ENCODE measurements around the gene HES4. TPM values are rescaled to one million over a fixed set of nuclear protein-coding genes. Genes with fewer than 3 reads are reported as not detected.
A peak's percentile ranks its signal among the peaks of the same experiment; 100 is the strongest.
"Not testable (repeated sequence)": the region's sequence is repeated elsewhere in the genome, so short reads cannot be mapped to it uniquely, and the experiment has no call there.

HES4 gene
- polyA plus RNA-seq, 5 donors: 4.9 to 17.7 (median 5.7) TPM

DNA sequence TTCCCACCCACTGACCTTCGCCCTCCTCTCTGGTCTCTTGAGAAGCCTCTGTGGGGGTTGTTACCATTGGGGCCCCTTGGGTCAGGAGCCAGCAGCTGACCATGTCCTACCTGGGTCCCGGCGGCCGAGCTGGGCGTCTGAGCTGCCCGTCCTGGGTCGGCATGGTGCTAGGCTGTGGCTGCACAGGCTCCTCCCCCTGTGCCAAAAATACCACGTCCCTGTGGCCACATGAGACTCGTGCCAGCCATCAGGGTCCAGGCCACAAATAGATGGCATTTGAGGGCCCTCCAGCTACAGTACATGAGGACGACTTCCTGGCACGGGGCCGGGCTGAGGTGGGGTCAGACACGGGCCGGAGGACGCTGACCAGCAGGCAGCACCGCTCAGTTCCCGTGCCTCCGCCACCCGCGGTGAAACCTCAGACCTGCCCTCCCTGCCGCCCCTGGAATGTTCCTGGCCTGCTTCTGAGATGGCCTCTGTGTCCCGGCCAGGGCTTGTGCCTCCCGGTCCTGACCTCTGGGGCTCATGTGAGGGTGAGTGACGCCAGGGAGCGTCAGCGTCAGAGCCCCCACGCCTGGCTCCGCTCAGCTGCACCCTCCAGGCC is 17.8 kb downstream of the HES4 start, which contains the start of gene PERM1:
Gene PERM1 (minus strand): TSS at position 139 of the 604 bp plus-strand sequence. CDS start 1,064 bp downstream, outside the sequence.
- no peak for DNase-seq

DNA sequence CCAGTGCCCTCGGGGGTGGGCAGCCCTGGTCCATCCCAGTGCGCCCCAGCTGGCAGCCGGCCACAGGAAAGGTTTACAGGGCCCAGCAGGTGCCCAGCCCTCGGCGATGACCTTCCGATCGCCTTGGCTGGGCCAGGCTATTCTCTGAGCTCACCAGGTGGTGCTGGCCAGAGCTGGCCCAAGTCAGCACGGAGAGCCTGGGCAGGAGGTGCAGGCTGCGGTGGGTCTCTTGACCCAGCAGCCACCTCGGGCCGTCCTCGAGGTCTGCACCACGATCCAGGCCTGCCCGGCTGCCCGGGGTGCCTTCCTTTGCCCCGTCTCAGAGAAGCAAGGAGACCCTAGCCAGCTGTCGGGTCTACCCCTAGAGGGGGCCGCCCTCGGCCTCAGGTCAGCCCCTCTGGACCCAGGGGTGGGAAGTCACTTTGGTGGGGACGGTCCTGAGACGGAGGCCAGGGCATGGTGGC is 18.4 kb downstream of the HES4 start:
- no peak for DNase-seq

DNA sequence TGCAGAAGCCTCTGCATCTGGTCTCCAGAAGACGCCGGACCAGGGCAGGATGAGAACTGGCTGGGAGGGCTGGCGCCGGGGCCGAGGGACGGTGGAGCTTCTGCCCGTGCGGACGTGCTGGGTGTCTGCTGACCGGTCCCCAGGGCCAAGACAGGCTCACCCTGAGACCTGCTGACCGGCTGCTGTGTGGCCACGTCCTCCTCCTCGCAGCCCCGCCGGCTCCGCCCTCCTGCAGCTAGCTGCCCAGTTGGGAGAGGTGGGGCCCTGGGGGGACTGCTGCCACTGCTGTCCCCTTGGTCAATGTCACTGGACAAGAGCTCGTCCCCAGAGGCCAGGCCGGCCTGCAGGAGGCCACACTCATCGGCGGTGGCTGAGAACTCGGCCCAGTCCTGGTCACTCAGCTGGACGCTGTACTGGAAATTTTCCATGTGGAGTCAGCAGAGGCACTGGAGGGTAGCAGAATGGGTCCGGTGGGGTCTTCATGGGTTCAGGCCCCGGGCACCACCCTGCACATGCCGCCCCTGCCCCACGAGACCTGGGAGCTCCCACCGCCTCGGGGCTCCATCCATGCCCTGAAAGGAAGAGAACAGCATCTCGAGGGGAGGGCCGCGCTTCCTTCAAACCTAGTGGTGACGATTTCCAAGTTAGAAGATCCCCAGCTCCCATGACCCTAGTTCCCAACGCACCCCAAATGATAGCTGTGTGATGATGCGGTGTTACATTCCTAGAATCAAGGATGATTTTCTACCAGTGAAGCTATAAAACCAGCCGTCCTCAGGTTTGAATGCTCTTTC is 19.1 kb downstream of the HES4 start:
- DNase-seq: no peak

DNA sequence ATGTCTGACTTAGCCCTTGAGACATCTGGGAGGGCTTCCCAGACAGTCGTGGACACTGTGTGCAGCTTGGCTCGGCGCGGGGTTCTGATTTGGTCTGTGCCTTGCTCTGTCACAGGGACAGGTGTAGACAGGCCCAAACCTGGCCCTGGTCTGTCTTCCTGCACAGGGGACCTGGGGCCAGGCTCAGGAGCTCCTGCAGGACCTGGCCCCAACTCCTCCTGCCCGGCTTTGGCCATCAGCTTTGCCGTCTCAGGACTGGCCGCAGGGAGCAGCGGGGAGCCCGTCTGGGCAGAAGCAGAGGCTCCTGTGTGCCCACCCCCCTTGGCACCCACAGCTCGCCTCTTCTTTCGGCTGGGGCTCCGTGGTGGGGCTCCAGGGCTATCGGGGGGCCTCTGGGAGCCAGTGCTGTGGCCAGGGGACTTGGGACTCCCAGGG is 19.7 kb downstream of the HES4 start:
- DNase-seq: no peak

DNA sequence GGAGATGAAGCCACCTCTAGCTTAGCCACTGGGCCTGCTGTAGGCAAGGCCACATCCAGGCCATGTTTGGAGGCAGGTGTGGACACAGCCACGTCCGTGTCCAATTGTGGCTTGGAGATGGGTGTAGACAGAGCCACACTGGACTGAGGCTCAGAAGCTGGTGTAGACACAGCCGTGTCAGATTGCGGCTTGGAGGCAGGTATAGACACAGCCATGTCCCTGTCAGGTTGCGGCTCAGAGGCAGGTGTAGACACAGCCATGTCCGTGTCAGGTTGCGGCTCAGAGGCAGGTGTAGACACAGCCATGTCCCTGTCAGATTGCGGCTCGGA is 20.2 kb downstream of the HES4 start:
- no peak for DNase-seq

DNA sequence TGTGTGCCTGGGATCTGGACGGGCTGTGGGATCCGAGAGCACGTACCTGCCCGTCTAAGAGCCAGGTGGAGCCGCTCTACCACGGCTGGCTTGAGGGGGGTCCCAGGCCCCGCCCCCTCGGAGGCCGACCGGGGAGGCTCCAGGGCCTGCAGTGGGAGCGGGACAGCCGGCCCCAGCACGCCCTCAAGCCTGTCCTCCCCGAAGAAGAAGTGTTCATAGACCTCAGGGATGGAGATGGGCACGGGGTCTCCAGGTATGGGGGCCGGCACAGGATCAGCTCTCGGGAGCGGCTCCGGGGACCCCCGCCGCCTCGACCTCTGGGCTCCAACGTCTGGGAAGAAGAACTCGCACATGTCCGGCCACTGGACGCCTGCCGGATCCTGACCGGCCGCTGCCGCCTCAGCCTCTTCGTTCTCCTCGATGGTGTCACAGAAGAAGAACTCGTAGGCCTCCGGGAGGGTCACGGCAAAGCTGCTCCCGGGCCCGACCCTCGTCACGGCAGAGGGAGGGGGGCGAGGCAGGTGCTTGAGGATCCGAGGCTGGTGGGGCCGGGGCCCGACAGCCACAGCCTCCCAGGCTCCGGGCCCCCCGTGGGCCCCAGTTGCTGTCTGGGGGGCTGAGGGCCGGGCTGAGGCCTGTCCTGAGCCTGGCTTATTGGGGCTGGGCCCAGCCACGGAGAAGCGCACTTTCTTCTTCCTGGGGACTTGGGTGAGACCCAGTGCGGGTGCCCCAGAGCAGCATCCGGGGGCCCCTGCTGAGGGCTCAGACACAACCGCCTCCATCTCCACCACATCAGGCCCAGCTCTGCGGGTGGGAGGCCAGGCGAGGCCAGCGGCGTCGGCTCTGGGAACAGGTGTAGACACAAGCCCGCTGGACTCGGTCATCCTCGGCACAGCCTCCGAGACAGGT is 20.8 kb downstream of the HES4 start:
- DNase-seq: no peak

DNA sequence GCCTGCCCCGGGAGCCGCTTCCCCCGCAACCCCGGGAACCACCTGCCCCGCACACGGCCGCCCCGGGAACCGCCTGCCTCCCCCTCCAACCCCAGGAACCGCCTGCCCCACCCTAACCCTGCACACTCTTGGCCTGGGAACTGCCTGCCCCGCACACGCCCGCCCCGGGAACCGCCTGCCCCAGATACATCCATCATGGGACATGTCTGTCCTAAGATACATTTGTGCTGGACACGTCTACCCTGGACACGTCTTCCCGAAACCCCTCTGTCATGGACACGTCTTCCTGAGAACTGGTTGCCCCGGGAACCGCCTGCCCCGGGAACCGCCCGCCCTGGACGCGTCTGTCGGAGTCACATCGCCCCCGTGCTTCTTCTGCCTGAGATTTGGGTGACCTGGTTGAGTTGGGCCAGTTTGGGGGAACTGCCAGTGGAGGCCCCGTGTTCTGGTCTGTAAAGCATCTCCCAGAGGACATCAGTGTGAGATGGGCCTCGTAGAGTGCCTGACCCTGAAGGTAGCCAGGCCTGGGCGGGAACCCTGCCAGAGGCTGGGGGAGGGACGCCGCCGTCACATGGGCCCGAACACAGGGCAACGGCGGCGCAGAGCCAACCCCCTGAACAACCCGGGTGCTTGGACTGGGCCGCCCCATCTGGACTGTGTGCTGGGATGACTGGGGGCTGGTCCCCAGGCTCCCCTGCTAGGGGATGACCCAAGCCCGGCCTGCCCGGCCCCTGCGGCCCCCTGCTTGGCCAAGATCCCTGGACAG is 21.6 kb downstream of the HES4 start:
- no peak for DNase-seq

DNA sequence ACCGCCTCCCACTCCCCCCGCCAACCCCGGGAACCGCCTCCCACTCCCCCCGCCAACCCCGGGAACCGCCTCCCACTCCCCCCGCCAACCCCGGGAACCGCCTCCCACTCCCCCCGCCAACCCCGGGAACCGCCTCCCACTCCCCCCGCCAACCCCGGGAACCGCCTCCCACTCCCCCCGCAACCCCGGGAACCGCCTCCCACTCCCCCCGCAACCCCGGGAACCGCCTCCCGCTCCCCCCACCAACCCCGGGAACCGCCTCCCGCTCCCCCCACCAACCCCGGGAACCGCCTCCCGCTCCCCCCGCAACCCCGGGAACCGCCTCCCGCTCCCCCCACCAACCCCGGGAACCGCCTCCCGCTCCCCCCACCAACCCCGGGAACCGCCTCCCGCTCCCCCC is 23.1 kb downstream of the HES4 start:
- DNase-seq: not testable (repeated sequence)

DNA sequence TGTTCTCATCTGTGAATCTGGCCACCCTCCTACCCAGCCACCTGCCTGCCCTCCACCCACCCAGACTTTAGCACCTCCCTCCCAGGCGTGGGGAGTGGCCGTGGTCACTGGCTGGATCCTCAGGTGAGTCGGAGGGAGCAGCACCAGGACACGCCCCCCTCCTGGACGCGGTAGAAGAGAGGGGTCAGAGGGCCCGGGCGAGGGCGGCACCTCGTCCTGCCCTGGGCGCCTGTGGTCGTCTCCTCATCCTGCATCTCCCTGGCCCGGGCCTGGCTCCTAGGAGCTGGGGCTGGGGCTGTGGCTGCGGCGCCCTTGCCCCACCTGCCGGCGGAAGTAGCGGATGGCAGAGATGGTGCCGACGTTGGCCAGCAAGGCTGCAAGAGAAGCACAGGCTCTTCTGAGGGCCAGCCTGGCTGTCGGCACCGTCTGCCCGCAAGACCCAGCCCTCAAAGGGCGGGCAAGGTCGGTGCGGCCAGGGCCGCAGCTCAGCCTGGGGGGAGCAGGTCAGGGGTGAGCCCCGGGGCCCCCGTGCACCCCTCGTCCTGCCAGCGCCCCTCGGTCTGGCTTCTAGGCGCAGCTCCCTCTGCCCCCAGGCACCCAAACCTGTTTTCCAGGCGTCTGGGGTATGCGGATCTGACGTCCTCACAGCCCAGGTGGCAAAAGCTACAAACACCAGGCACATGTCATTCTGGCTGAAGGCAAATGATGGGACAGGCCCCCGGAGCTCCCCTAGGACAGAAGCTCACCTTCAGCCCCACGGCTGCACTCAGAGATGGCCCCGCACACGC is 23.8 kb downstream of the HES4 start:
- peak; percentile 38 to 48 for DNase-seq

DNA sequence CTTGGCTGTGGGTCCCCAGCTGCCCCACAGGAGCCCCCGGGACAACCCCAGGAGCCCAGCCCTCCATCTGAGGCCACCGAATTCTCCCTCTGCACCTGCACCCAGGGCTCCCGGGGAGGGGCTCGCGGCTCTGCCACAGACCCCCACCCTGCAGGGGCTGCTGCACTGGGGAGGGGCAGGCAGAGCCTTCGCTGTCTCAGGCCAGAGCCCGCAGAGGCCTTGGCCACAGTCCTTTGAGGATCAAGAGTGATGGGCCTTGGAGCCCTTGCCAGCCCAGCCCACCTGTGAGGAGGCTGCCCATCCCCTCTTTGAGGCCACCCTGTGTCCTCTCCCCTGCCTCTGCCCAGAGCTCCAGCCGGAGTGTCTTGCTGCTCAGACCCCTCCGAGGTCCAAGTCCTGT is 24.5 kb downstream of the HES4 start:
- no peak for DNase-seq

DNA sequence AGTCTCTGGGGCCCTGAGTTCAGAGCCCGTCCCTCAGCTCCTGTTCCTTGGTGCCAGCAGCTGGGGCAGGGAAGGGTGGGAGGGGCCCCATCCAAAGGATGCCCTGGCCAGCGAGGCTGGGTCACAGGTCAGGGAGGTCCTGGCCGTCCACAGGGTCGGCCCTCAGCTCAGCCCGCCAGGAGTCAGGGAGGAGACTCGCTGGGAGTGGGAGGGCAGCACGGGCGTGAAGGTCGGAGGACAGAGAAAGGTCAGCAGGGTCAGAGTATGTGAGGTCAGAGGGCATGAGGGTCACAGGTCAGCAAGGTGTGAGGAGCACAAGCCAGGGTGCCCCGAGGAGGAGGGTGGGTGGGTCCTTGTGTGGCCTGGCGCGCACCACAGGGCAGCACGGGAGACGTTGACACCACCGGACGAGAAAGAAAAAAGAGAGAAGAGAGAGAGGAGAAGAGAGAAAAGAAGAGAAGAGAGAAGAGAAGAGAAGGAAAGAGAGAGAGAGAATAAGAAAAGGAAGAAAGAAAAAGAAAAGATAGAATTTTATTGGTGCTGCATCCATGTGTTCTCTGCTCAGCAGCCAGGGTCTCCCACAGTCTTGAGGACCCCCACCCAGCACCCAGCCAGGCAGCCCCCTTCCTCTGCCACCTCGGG is 25.1 kb downstream of the HES4 start:
- no peak for DNase-seq

DNA sequence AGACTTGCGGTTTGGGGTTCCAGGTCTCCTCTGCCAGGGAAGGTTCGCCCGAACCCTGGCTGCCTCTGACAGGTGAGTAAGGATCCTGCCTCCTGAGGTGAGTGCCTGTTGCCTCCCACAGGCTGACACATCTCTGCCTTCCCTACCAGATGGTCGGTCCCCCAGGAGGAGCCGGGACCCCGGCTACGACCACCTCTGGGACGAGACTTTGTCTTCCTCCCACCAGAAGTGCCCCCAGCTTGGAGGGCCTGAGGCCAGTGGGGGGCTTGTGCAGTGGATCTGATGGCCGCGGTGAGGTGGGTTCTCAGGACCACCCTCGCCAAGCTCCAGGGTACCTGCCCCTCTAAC is 25.6 kb downstream of the HES4 start:
- no peak for DNase-seq

DNA sequence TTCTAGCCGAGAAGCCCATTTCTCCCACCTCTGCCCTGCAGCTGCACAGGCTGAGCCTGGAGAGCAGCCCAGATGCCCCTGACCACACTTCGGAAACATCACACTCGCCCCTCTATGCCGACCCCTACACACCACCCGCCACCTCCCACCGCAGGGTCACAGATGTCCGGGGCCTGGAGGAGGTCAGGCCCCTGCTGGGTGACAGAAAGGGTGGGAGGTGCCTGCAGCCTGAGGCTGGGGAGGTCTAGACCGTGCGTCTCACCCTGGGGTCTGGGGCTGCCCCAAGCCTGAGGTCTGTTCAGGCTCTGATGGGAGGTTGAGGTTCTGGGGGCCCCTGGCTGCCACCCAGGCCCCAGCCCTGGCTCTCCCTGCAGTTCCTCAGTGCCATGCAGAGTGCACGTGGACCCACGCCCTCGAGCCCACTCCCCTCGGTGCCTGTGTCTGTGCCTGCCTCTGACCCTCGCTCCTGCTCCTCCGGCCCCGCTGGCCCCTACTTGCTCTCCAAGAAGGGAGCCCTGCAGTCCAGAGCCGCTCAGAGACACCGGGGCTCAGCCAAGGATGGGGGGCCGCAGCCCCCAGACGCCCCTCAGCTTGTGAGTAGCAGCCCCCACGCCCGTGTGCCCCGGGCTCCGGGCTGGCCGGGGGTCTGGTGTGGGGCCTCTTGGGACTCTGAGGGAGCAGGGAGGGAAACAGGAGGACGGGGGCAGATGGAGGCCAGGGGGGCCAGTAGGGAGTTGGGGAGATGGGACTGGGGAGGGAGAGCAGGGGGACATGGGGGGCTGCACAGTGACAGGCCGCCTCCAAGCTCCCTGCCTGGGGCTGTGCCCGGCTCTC is 26.2 kb downstream of the HES4 start:
- no peak for DNase-seq

DNA sequence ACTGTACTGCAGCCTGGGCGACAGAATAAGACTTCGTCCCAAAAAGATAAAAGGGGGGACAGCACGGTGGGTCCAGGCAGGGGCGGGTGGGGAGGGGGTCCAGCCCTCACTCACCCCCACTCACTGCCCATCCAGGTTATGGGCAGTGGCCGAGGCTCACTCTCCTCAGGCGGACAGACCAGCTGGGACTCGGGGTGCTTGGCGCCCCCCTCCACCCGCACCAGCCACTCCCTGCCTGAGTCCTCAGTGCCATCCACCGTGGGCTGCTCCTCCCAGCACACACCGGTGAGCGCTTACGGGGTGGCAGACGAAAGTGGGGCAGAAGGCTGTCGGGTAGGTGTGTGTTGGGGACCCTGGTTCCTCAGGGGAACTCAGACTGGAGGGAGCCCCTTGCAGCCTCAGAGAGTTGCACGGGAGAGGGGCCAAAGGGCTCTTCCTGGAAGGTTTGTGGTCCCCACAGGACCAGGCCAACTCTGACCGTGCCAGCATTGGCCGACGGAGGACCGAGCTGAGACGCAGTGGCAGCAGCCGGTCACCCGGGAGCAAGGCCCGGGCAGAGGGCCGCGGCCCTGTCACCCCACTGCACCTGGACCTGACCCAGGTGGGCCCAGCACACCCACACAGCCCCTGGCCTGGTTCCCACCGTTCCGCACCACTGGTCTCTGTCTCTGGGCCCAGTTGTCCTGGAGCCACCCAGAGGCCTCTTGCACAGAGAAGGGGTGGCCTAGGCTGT is 27.0 kb downstream of the HES4 start:
- DNase-seq: no peak

DNA sequence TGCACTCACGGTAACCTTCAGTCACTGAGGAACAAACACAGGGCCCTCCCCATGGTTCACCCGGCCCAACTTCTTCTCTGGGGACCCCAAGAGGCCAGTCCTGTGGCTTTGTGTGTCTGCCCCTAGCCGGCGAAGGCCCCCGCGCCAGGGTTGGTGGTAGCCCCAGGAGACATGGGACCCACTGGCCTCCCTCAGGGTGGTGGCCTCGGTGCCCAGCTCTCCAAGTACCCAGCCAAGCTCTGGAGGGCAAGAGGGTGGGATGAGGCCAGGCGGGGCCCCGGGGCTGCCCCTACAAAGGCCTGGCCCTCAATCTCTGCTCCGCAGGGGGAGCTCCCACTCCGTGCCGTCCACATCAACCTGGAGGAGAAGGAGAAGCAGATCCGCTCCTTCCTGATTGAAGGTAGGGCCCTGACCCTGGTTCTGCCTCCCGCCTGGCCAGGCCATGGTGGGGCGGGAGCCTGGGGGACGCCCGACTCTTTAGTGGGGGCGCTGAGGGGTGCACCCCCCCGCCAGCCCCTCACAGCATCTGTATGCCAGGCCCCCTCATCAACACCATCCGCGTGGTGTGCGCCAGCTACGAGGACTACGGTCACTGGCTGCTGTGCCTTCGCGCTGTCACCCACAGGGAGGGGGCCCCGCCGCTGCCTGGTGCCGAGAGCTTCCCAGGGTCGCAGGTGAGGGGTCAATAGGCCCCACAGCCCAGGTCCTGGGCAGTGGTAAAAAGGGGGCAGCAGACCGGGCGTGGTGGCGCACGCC is 28.0 kb downstream of the HES4 start:
- no peak for DNase-seq

DNA sequence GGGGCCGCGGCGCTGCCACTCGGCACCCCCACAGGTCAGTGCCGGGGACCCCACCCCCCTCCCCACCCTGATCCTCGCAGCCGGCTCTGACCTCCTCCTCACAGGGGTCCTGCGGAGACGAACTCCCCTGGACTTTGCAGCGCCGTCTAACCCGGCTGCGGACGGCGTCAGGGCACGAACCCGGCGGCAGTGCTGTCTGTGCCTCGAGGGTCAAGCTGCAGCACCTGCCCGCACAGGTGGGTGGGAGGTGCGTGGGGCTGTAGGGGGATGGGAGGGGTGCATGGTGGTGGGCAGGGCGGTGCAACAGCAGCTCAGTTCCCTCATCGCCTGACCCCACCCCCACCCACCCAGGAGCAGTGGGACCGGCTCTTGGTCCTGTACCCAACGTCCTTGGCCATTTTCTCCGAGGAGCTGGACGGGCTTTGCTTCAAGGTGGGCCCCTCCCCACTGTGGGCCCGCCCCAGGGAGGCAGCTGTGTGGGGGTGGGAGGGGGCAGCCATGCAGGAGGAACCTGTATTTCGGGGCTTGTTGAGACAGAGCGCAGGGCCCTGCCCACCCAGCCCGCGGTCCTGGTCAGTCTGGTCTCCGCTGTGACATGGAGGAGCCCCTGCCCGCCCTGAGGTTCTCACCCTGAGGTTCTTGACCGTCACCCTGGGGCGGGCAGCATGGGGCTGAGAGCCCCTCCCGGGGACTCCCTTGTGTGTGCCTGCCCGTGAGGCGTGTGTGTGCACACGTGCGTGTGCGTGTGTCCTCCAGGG is 28.7 kb downstream of the HES4 start:
- no peak for DNase-seq
